Putamen (tissue), 1 donor: ENCODE measurements around the gene SLC51B.
"Not testable (repeated sequence)": the region's sequence is repeated elsewhere in the genome, so short reads cannot be mapped to it uniquely, and the experiment has no call there.

Source experiments
- DNase-seq: peaks from one replicate; pipeline ENCODE4 v3.0.0-alpha.2; 2016; ENCODE audit warnings: low spot score

The SLC51B gene

DNA sequence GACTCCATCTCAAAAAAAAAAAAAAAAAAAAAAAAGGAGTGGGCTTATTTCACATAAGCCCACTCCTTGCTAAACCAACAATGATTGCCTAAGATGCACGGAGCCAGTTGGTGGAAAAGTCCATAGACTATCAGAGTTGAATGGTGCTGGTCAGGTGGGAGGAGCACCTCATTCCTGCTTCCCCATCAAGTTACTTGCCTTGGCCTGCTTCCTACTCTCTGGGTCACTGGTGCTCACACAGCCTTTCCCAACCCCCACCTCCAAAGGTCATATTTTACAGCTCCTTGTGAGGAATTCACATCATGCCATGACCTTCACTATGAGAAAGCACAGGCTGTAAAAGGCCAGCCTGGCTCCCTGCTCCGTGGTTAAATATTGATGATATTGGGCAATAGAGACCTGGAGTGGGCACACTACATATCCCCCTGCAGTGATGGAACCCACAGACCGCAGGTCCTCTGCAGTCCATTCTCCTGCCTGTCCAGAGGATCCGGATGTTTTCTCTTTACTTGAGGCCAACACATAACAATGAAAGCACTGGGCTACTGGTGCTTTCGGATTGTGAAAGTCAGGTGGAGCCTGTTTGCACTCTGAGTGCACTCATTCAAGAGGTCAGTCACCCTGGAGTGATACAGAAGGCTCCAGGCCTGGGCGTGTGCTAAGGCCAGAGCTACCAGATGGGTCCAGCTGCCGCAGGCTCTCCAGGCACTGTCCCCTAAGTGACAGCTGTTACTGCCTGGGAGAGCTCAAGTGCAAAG lies at the start of gene SLC51B:
Gene SLC51B (plus strand): TSS at position 664 of the 758 bp plus-strand sequence. CDS start 4,618 bp downstream, outside the sequence.
- DNase-seq = no peak

GRCh38 chr15:64997066-64997465 lies 48.1 kb upstream of the SLC51B start:
- DNase-seq = no peak

GRCh38 chr15:64997745-64998375 lies 47.3 kb upstream of the SLC51B start:
- DNase-seq = no peak

- DNase-seq = no peak
These were observed 40.2 kb upstream of the SLC51B start for GRCh38 chr15:65004993-65005392.

DNA sequence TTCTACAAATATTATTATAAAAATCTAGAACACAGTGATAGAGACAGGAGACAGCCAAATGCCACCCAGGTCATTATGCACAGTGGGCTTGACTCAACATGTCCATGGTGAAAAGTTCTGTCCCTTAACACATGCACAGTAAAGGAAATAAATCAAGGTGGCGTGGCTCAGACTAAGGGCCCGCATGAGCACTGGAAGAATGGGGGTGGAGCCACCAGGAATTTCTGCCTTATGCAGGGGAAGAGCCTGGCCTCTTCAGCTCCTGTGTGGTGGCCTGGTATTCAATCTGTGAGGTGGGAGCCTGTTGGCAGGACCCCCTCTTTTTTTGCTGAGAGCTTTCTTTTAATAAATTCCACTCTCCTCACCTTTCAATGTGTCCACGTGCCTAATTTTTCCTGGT lies 38.3 kb upstream of the SLC51B start:
- no peak for DNase-seq

DNA sequence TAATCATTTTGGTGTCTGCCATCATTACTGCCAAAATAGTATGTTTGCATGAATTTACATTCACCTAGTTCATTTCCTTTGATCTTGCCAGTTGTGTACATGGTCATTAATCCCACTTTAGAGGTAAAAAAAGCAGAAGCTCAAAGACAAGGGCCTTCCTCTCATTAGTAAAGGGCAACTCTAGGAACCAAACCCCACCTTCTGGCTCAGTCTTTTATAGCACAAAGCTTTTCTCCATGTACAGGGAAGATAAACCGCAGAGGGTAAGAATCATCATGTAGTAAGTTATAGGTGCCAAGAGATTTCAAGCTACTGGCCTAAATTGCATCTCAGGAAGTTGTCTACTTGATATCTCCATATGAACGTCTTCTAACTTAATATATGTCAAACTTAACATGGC lies 36.2 kb upstream of the SLC51B start:
- DNase-seq = no peak

DNA sequence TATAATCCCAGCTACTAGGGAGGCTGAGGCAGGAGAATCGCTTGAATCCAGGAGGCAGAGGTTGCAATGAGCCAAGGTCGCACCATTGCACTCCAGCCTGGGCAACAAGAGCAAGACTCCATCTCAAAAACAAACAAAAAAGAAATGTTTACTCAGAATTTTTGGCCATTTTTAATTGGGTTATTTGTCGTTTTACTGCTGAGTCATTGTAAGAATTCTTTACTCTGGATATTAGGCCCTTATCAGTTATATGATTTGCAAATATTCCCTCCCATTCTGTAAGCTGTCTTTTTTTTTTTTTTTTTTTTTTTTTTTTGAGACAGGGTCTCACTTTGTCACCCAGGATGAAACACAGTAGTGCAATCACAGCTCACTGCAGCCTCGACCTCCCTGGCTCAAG lies 34.0 kb upstream of the SLC51B start:
- DNase-seq = not testable (repeated sequence)

DNA sequence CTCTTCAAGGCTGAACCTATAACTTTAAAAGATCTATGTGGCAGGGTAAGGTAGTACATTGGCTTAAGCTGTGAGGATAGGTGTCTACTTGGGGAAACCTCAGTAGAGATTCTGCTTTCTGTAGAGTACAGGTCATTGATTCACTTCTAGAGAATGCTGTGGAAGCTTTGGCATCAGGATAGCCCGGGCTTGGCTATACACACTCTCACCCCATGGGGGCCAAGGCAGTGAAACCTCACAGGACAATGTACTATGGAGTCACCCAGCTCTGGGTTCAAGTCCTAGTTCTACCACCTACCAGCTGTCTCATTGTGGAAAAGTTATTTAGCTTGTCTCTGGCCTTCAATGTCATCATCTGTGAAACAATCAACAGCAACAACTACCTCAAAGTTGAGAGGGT lies 24.8 kb upstream of the SLC51B start:
- DNase-seq = no peak

DNA sequence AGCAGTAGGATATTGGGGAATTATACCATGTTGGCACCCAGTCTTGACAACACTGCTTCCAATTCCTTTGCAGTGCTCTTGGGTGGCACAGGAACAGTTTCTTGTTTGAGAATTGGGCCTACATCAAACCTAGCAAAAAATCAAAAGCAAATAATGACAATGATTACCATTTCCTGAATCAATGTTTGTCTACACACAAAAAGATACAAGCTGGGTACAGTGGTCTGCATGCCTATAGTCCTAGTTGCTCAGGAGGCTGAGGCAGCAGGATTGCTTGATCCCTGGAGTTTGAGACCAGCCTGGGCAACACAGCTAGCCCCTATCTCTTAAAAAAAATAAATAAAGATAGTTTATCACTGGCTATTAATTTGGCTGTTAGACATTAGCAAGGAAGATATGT lies 23.7 kb upstream of the SLC51B start:
- DNase-seq = no peak

DNA sequence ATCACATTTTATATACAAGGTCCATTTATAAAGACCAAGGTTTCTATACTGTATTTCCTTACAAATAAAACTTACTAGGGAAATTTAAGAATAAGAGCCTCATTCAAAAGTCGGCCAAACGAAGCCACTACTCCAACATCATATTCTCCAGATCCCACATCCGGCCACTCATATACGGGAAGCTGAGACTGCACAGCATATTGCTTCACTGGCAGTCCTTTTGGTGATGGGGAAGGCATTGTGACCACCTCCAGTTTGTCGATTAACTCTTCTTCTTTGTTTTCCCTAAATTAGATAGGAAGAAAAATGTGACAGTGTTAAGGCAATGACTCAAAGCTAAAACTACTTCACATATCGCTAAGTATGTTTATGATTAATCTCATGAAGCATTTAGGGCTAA lies 18.4 kb upstream of the SLC51B start:
- no peak for DNase-seq

GRCh38 chr15:65027593-65027992 lies 17.6 kb upstream of the SLC51B start:
- DNase-seq = no peak

- no peak for DNase-seq
These were observed 16.8 kb upstream of the SLC51B start for GRCh38 chr15:65028338-65028737.

DNA sequence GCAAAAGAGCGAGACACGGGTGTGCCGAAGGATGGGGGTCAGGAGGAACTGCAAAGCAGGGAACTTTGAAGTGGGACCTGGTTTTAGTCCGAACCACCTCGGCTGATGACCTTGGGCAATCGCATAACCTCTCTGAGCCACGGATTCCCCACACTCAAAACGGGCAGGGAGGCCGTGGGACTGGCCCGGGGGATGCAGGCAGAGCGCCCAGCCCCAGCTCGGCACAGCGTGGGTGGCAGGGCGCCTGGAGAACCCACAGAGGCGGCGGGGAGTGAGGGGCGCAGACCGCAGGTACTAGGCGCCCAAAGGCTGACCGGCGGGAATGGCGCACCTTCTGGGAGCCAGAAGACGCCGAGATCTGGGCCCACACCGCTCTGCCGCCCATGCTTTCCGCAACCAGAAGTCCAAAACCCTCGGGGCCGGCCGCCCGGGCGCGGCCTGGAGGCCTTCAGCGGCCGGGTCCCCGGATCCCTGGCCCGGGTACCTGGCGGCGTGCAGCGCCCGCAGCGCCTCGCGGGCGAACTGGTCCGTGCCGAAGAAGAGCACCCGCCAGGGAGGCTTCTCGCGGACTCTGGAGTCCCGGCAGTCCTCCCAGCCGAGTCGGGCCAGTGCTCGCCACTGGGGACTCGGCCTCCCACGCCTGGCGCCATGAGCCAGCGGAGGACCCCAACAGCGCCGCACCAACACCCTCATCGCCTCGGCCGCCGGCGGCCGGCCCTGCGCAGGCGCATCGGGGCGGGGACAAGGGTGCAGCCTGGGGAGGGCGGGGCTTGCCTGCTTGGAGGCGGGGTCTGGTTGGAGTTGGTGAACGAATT lies 16.1 kb upstream of the SLC51B start, which contains the start of gene MTFMT:
Gene MTFMT (minus strand): TSS at position 719 of the 815 bp plus-strand sequence. CDS start 26 bp downstream, at position 693.
- peak; percentile 88 for DNase-seq

DNA sequence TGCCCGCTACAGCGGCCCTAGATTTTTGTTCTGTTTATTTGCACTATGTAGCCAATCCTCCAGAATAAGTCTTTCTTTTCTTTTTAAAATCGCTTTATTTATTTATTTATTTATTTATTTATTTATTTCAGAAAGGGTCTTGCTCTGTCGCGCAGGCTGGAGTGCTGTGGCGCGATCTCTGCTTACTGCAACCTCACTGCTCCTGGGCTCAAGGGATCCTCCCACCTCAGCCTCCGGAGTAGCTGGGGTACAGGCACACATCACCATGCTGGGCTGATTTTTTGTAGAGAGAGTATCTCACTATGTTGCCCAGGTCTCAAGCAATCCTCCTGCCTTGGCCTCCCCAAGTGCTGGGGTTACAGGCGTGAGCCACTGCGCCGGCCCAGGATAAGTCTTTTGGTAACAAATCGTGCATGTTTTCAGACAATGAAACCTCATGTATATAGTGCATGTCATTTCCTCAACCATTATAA lies 15.4 kb upstream of the SLC51B start:
- no peak for DNase-seq

DNA sequence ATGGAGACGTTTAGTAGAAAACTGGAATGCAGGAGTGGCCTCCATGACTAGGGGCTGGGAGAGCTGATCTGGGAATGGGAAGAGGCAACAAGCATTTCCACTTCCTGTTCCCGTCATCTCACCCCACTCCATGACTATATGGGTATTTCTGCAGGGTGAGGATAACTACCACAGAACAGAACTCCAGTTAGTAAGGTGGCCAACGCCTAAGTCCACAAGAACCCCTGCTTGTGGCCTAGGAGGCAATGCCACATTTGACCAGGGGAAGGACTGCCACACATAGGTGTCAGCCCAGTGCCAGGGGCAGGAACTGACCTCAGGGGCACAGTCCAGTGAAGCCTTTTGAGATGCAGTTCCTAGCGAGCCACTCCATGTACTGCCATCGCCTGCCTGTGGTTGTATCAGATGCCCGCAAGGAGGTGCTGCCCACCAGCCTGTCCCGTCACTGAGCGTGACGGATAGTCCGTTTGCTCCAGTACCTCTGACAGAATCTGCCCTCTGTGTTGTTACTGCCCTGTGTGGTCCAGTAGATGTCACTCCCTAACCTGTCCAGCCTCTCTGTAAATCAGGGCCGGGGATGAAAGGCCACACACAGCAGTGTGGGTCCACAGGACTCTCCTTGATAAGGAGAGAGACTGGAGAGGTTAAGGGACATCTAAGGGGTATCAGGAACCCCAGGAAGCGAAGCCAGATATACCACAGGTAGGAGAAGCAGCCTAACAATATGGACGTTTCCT lies 12.2 kb upstream of the SLC51B start:
- DNase-seq = no peak

DNA sequence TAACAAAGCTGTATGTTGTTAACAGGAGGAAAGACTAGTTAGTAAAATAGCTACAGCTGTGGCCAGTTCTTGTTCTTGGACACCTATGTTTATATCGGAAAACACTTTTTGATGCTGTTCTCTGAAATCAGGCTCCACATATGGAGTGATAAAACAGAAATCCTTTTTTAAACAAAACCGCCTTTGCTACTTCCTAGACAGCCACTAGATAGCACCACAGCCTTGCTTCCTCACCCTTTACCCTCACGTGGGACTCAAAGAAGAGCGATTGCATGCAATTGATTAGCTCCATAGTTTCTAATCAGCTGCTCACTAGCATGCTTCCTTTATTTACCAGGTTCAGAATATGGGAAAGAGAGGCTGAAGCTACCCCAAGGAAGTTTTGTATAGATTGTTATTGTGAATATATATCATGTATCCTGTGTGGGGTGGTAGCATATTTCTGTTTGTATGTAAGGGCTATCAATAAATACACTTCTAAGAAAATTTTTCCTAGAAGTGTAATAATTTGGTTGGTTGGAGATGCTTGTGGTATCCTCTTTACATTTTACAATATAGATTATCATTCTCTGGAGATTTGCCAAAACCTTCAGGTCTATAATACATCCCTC lies 11.4 kb upstream of the SLC51B start:
- DNase-seq = peak; percentile 47

DNA sequence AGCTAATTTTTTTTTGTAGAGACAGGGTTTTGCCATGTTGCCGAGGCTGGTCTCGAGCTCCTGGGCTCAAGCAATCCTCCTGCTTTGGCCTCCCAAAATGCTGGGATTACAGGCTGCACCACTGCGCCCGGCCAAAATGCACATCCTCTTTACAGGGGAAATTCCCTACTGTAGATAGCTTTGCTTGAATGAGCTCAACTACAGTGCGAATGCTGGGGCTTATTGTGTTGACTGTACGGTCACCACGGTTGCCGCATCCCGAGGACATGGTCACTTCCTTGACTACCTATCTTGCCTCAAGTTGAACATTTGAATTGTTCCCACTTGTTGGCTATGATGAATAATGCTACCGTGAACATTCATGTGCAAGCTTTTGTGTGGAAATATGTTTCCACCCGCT lies 10.5 kb upstream of the SLC51B start:
- no peak for DNase-seq

DNA sequence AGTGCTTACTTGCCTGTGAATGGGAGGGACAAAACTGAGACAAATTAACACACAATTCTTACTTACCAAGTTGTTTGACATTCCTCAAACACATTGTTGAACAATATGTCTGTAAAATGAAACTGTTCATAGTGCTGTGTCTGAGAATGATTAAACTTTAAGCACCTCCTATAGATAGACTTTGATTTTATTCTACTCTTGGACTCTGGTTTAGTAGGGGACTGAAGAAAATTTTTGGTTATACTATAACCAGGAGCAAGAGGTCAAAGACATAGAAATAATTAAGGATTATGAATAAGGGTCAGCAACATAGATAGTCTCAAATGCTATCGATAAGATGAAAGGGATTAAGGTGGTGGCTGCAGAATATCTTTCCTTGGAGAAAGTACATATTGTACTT lies 7.9 kb upstream of the SLC51B start:
- DNase-seq = no peak

DNA sequence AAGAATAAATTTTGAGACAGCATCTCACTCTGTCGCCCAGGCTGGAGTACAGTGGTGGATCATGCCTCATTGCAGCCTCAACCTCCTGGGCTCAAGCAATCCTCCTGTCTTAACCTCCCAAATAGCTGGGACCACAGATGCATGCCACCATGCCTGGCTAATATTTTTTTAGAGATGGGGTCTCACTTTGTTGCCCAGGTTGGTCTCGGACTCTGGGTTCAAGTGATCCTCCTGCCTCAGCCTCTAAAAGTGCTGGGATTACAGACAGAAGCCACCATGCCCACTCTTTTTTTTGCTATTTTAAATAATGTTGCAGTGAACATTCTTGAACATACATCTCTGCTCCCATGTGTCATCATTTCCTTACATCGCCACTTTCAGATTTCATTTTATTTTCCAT lies 6.8 kb upstream of the SLC51B start:
- no peak for DNase-seq

DNA sequence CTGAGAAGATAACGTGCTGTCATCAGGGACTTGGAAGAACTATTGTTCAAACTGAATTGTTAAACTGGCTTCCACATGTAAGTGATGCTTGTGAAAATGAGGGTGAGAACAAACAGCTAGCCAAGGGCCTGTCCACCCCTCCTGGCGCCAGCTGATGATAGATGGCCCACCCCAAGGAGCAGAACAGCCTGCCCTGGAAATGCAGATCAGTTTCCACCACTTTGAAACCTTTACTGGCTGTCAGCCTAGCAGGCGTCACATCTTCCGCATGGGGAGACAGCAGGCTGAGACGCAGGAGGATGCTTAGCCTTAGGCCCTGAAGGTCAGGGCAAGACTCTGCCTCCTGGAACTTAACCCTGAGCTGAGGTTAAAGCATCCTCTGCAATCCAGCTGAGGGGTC lies 6.4 kb upstream of the SLC51B start:
- no peak for DNase-seq

DNA sequence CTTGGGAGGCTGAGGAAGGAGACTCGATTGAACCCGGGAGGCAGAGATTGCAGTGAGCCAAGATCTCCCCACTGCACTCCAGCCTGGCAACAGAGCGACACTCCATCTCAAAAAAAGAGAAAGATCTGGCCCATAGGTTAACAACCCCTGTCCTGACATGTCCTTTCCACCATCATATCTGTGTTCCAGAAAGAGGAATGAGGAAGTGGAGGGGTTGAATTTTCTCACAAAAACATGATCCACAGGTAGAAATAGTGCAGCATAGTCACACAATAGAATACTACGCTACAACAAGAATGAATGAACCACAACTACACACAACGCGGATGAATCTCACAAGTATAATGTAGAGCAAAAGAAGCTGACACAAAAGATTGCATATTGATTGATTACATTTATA lies 4.7 kb upstream of the SLC51B start:
- no peak for DNase-seq

- DNase-seq = no peak
These were observed 3.4 kb upstream of the SLC51B start for GRCh38 chr15:65041787-65042186.
